Measurements from ENCODE around the gene SLC15A1. TPM values are rescaled to one million over a fixed set of nuclear protein-coding genes. Genes with fewer than 3 reads are reported as not detected.
A peak's percentile ranks its signal among the peaks of the same experiment; 100 is the strongest.

The SLC15A1 gene, protein sequence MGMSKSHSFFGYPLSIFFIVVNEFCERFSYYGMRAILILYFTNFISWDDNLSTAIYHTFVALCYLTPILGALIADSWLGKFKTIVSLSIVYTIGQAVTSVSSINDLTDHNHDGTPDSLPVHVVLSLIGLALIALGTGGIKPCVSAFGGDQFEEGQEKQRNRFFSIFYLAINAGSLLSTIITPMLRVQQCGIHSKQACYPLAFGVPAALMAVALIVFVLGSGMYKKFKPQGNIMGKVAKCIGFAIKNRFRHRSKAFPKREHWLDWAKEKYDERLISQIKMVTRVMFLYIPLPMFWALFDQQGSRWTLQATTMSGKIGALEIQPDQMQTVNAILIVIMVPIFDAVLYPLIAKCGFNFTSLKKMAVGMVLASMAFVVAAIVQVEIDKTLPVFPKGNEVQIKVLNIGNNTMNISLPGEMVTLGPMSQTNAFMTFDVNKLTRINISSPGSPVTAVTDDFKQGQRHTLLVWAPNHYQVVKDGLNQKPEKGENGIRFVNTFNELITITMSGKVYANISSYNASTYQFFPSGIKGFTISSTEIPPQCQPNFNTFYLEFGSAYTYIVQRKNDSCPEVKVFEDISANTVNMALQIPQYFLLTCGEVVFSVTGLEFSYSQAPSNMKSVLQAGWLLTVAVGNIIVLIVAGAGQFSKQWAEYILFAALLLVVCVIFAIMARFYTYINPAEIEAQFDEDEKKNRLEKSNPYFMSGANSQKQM
- not detected for polyA plus RNA-seq (2013, experiment 1 of 4)
- polyA plus RNA-seq (2013, experiment 2 of 4), result 0.05 TPM
- polyA plus RNA-seq (2013, experiment 3 of 4), result not detected
- polyA plus RNA-seq (2013, experiment 4 of 4), result not detected

GRCh38 chr13:98752467-98753290 lies at the start of gene SLC15A1:
TSS of gene SLC15A1 (minus strand) at chr13:98752672. CDS start at chr13:98752598, 74 bp downstream.
- no peak within 1 kb of the TSS for H3K27ac ChIP-seq (ENCODE audit: insufficient read depth, low read depth, low read length, poor library complexity, severe bottlenecking)
- no peaks in the 10 kb centered on the region for H3K9me3 ChIP-seq (ENCODE audit: control insufficient read depth, low read length)
- H3K27me3 ChIP-seq (ENCODE audit: control insufficient read depth, insufficient read depth, low read length, poor library complexity, severe bottlenecking), result peaks cover 26% of the 10 kb centered on the region
- WGBS, 2 experiments, result 11 to 12% methylated on average over 59 of the region's 59 CpGs
- peak within 1 kb of the TSS; percentile 46 for H3K4me3 ChIP-seq (ENCODE audit: insufficient read depth, low read depth, low read length)
- H3K36me3 ChIP-seq (ENCODE audit: control insufficient read depth, insufficient read depth, low read length), result no peaks in the 10 kb centered on the region
- peaks cover 13% of the 10 kb centered on the region for H3K4me1 ChIP-seq (ENCODE audit: control insufficient read depth, insufficient read depth, low read length)

DNA sequence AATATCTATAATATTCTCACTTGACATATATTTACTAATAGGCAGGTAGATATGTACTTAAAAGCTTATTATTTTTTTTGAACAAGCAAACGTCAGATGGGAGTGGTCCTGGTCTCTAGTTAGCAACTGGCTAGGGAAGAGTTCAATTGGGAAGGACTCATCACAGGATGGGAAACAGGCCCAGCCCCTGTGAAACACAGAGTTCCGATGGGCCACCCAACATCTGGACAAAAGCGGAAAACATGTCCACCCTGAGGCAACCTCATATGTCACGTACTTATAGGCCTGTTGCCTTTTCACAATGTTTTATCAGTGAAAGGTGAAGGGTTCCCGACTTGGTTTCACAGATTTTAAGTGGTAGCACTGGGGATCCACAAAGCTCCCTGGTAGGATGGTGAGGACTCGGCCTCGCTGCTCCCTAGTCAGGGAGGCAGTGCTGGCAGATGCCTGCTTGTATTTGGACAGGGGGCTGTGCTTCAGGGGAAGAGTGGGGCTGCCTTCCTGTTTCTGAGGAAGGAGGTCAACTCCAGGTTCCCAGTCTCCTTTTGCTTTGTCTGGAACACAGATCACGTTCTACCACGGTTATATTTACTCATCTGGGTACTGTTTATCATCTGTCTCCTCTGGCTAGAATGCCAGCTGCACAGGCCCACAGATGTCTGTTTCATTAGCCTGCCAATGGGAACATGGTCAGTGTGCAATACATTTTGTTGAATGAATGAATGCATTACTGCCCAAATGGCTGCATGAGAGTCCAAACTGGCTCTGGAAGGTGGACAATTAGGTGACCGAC lies 49.4 kb upstream of the SLC15A1 start:
- WGBS, 2 experiments, result 95 to 96% methylated on average over 10 of the region's 10 CpGs
- Histone ChIP-seq H3K4me1 (ENCODE audit: control insufficient read depth, insufficient read depth, low read length) (no peaks in the 10 kb centered on the region), H3K9me3 (ENCODE audit: control insufficient read depth, low read length) (no peaks in the 10 kb centered on the region), H3K27ac (ENCODE audit: insufficient read depth, low read depth, low read length, poor library complexity, severe bottlenecking) (no peak overlapping the region), H3K36me3 (ENCODE audit: control insufficient read depth, insufficient read depth, low read length) (no peaks in the 10 kb centered on the region), H3K4me3 (ENCODE audit: insufficient read depth, low read depth, low read length) (no peak overlapping the region), H3K27me3 (ENCODE audit: control insufficient read depth, insufficient read depth, low read length, poor library complexity, severe bottlenecking) (no peaks in the 10 kb centered on the region)

GRCh38 chr13:98800078-98800477 lies 47.6 kb upstream of the SLC15A1 start:
- WGBS, 2 experiments, result 92 to 95% methylated on average over 14 of the region's 14 CpGs
- Histone ChIP-seq H3K36me3 (ENCODE audit: control insufficient read depth, insufficient read depth, low read length) (no peaks in the 10 kb centered on the region), H3K9me3 (ENCODE audit: control insufficient read depth, low read length) (no peaks in the 10 kb centered on the region)

GRCh38 chr13:98798849-98799645 lies 46.6 kb upstream of the SLC15A1 start:
- H3K9me3 ChIP-seq (ENCODE audit: control insufficient read depth, low read length), result no peaks in the 10 kb centered on the region
- H3K4me1 ChIP-seq (ENCODE audit: control insufficient read depth, insufficient read depth, low read length), result no peaks in the 10 kb centered on the region
- H3K36me3 ChIP-seq (ENCODE audit: control insufficient read depth, insufficient read depth, low read length), result no peaks in the 10 kb centered on the region
- no peak overlapping the region for H3K27ac ChIP-seq (ENCODE audit: insufficient read depth, low read depth, low read length, poor library complexity, severe bottlenecking)
- no peaks in the 10 kb centered on the region for H3K27me3 ChIP-seq (ENCODE audit: control insufficient read depth, insufficient read depth, low read length, poor library complexity, severe bottlenecking)
- 92 to 97% methylated on average over 2 to 3 of the region's 5 CpGs for WGBS, 2 experiments
- H3K4me3 ChIP-seq (ENCODE audit: insufficient read depth, low read depth, low read length), result no peak overlapping the region

More at GRCh38 chr13:98800078-98800477, 47.6 kb upstream of the SLC15A1 start:
- Histone ChIP-seq H3K4me1 (ENCODE audit: control insufficient read depth, insufficient read depth, low read length) (no peaks in the 10 kb centered on the region), H3K27me3 (ENCODE audit: control insufficient read depth, insufficient read depth, low read length, poor library complexity, severe bottlenecking) (no peaks in the 10 kb centered on the region), H3K27ac (ENCODE audit: insufficient read depth, low read depth, low read length, poor library complexity, severe bottlenecking) (no peak overlapping the region), H3K4me3 (ENCODE audit: insufficient read depth, low read depth, low read length) (no peak overlapping the region)

- Histone ChIP-seq H3K9me3 (ENCODE audit: control insufficient read depth, low read length) (no peaks in the 10 kb centered on the region), H3K27me3 (ENCODE audit: control insufficient read depth, insufficient read depth, low read length, poor library complexity, severe bottlenecking) (no peaks in the 10 kb centered on the region), H3K36me3 (ENCODE audit: control insufficient read depth, insufficient read depth, low read length) (no peaks in the 10 kb centered on the region), H3K27ac (ENCODE audit: insufficient read depth, low read depth, low read length, poor library complexity, severe bottlenecking) (no peak overlapping the region), H3K4me1 (ENCODE audit: control insufficient read depth, insufficient read depth, low read length) (no peaks in the 10 kb centered on the region), H3K4me3 (ENCODE audit: insufficient read depth, low read depth, low read length) (no peak overlapping the region)
- WGBS, 2 experiments, result 92 to 95% methylated on average over 6 of the region's 6 CpGs
These were observed 45.0 kb upstream of the SLC15A1 start for GRCh38 chr13:98797456-98797855.

DNA sequence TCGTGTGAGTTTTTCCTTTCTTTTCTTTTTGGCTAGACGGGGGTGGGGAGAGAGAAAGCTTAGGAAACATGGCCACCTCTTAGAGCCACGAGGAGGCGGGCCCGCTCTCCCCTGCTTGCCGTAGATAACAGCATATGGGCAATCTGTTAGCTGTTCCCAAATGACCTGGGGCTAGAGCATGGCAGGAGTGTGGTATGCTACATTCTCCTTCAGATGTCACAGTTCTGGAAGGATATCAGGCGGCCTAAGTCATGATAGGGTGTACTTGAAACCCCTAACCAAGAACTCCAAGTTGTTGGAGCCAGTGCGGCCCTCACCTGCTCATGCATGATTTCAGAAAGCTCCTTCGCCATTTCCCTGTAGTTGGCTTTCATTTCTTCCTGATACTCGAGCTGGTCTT lies 44.3 kb upstream of the SLC15A1 start:
- Histone ChIP-seq H3K36me3 (ENCODE audit: control insufficient read depth, insufficient read depth, low read length) (no peaks in the 10 kb centered on the region), H3K27ac (ENCODE audit: insufficient read depth, low read depth, low read length, poor library complexity, severe bottlenecking) (no peak overlapping the region), H3K9me3 (ENCODE audit: control insufficient read depth, low read length) (no peaks in the 10 kb centered on the region), H3K4me1 (ENCODE audit: control insufficient read depth, insufficient read depth, low read length) (no peaks in the 10 kb centered on the region), H3K27me3 (ENCODE audit: control insufficient read depth, insufficient read depth, low read length, poor library complexity, severe bottlenecking) (no peaks in the 10 kb centered on the region), H3K4me3 (ENCODE audit: insufficient read depth, low read depth, low read length) (no peak overlapping the region)
- WGBS, 2 experiments, result 92 to 93% methylated on average over 9 to 10 of the region's 10 CpGs

DNA sequence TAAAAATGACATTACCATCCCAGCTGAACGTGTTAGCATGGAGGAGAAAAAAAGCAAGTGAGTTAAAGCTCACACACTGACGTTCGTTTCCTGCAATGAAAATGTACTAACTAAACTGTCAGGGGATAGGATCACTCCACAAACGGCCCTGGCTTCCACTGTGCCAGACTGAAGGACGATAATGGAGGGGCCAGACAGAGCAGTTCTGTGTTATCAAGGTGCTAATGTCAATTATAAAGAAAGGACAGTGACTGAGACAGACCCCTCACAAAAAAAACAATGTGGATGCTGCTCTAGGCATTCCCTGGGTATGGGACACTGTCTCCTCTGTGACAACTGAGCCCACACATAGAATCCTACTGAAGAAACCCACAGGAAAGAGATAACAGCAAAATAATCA lies 43.7 kb upstream of the SLC15A1 start:
- 94 to 95% methylated on average over 5 of the region's 5 CpGs for WGBS, 2 experiments
- H3K4me3 ChIP-seq (ENCODE audit: insufficient read depth, low read depth, low read length), result no peak overlapping the region
- no peaks in the 10 kb centered on the region for H3K27me3 ChIP-seq (ENCODE audit: control insufficient read depth, insufficient read depth, low read length, poor library complexity, severe bottlenecking)
- no peak overlapping the region for H3K27ac ChIP-seq (ENCODE audit: insufficient read depth, low read depth, low read length, poor library complexity, severe bottlenecking)
- H3K36me3 ChIP-seq (ENCODE audit: control insufficient read depth, insufficient read depth, low read length), result no peaks in the 10 kb centered on the region
- H3K4me1 ChIP-seq (ENCODE audit: control insufficient read depth, insufficient read depth, low read length), result no peaks in the 10 kb centered on the region
- H3K9me3 ChIP-seq (ENCODE audit: control insufficient read depth, low read length), result no peaks in the 10 kb centered on the region

- H3K36me3 ChIP-seq (ENCODE audit: control insufficient read depth, insufficient read depth, low read length), result no peaks in the 10 kb centered on the region
- H3K27me3 ChIP-seq (ENCODE audit: control insufficient read depth, insufficient read depth, low read length, poor library complexity, severe bottlenecking), result no peaks in the 10 kb centered on the region
- no peaks in the 10 kb centered on the region for H3K4me1 ChIP-seq (ENCODE audit: control insufficient read depth, insufficient read depth, low read length)
- H3K27ac ChIP-seq (ENCODE audit: insufficient read depth, low read depth, low read length, poor library complexity, severe bottlenecking), result no peak overlapping the region
- WGBS, 2 experiments, result 94 to 95% methylated on average over 6 of the region's 6 CpGs
- no peak overlapping the region for H3K4me3 ChIP-seq (ENCODE audit: insufficient read depth, low read depth, low read length)
- H3K9me3 ChIP-seq (ENCODE audit: control insufficient read depth, low read length), result no peaks in the 10 kb centered on the region
These were observed 42.7 kb upstream of the SLC15A1 start for GRCh38 chr13:98795220-98795619.

GRCh38 chr13:98794498-98794897 lies 42.0 kb upstream of the SLC15A1 start:
- WGBS, 2 experiments, result 90 to 96% methylated on average over 12 of the region's 12 CpGs
- no peak overlapping the region for H3K27ac ChIP-seq (ENCODE audit: insufficient read depth, low read depth, low read length, poor library complexity, severe bottlenecking)
- no peak overlapping the region for H3K4me3 ChIP-seq (ENCODE audit: insufficient read depth, low read depth, low read length)
- no peaks in the 10 kb centered on the region for H3K36me3 ChIP-seq (ENCODE audit: control insufficient read depth, insufficient read depth, low read length)
- H3K9me3 ChIP-seq (ENCODE audit: control insufficient read depth, low read length), result no peaks in the 10 kb centered on the region
- H3K27me3 ChIP-seq (ENCODE audit: control insufficient read depth, insufficient read depth, low read length, poor library complexity, severe bottlenecking), result no peaks in the 10 kb centered on the region
- no peaks in the 10 kb centered on the region for H3K4me1 ChIP-seq (ENCODE audit: control insufficient read depth, insufficient read depth, low read length)

Measured in ectodermal cell (in vitro differentiated cells).